PC-9 (cell line): Measurements from ENCODE around the gene ZNF236. TPM values are rescaled to one million over a fixed set of nuclear protein-coding genes. Genes with fewer than 3 reads are reported as not detected.

Source experiments
- BruUV-seq: library from RNA; stranded (reverse); fragments of 400-500 nt; replicated peaks from 2 replicates; lab custom pipeline; 2021; lab: Mats Ljungman, UMichigan
- CTCF ChIA-PET: fragments of 300-600 bp; sonication (Branson Sonifier 250); formaldehyde crosslinking; loops from one replicate; lab custom pipeline; 2022; ENCODE audit warnings: antibody characterized with exemption; lab: Charles Lee
- POLR2A ChIA-PET: fragments of 300-600 bp; sonication (Branson Sonifier 250); formaldehyde crosslinking; loops from one replicate; lab custom pipeline; 2022; ENCODE audit warnings: antibody characterized with exemption; ENCODE audit not compliant: unreplicated experiment; lab: Charles Lee
- DNase-seq, 2 experiments: peaks; one replicate each; pipeline versions ENCODE4 v3.0.0 to v3.0.0-alpha.2; 2015 to 2022; ENCODE audit warnings: mixed read lengths in 1 of 2
- H2AFZ ChIP-seq: fragments of 200-600 bp; sonication (generic); 2 replicates; pipeline ENCODE4 v1.8.1; 2017; ENCODE audit warnings: antibody characterized with exemption
- H3F3A ChIP-seq: fragments of 200-600 bp; sonication (generic); 2 replicates; pipeline ENCODE4 v1.8.1; 2017; ENCODE audit warnings: antibody characterized with exemption, mild to moderate bottlenecking, low read depth; ENCODE audit not compliant: insufficient read depth
- H3K27ac ChIP-seq: fragments of 200-600 bp; sonication (generic); 2 replicates; pipeline ENCODE4 v1.6.1; 2016; ENCODE audit warnings: mixed run types
- H3K27me3 ChIP-seq: fragments of 200-600 bp; sonication (generic); 2 replicates; pipeline ENCODE4 v1.6.1; 2016; ENCODE audit warnings: low read depth, mixed run types; ENCODE audit not compliant: insufficient read depth
- H3K36me3 ChIP-seq: fragments of 200-600 bp; sonication (generic); 2 replicates; pipeline ENCODE4 v1.6.1; 2016; ENCODE audit warnings: low read depth, mixed run types
- H3K4me1 ChIP-seq: fragments of 200-600 bp; sonication (generic); replicated peaks from 2 replicates; pipeline ENCODE4 v1.6.1; 2016; ENCODE audit warnings: mixed run types; ENCODE audit not compliant: insufficient read depth
- H3K4me2 ChIP-seq: fragments of 200-600 bp; sonication (generic); 2 replicates; pipeline ENCODE4 v1.6.1; 2017; ENCODE audit warnings: mixed run types
- H3K4me3 ChIP-seq: fragments of 200-600 bp; sonication (generic); 2 replicates; pipeline ENCODE4 v1.6.1; 2016; ENCODE audit warnings: mixed run types
- H3K79me2 ChIP-seq: fragments of 200-600 bp; sonication (generic); 2 replicates; pipeline ENCODE4 v1.6.1; 2017; ENCODE audit warnings: low read depth, mixed run types
- H3K9me2 ChIP-seq: fragments of 200-600 bp; sonication (generic); 2 replicates; pipeline ENCODE4 v1.8.1; 2017; ENCODE audit warnings: mild to moderate bottlenecking; ENCODE audit not compliant: insufficient read depth
- H3K9me3 ChIP-seq: fragments of 200-600 bp; sonication (generic); 2 replicates; pipeline ENCODE4 v1.8.1; 2016; ENCODE audit warnings: low read depth; ENCODE audit not compliant: insufficient read depth
- H4K20me1 ChIP-seq: fragments of 200-600 bp; sonication (generic); 2 replicates; pipeline ENCODE4 v1.8.1; 2017; ENCODE audit not compliant: insufficient read depth
- CTCF ChIP-seq: fragments of 200-600 bp; sonication (generic); conservative IDR thresholded peaks from 2 replicates; pipeline ENCODE4 v1.6.1; 2017; ENCODE audit warnings: mixed run types, antibody characterized with exemption, mild to moderate bottlenecking, moderate library complexity
- EZH2 ChIP-seq: fragments of 200-600 bp; sonication (generic); IDR thresholded peaks from 2 replicates; pipeline ENCODE4 v1.8.0; 2017; ENCODE audit warnings: antibody characterized with exemption, low read depth
- intact Hi-C: fragments of 100-400 bp; cut with micrococcal nuclease; formaldehyde crosslinking; loops from one replicate; pipeline ENCODE4 v1.10.0; 2022; ENCODE audit not compliant: unreplicated experiment
- total RNA-seq: library from RNA; stranded (reverse); gene quantifications from 2 replicates; pipeline ENCODE4 v1.2.3, GENCODE V29; 2021

ZNF236 gene
- total RNA-seq, 1 experiment from 2014 or later: 10.8 TPM

DNA sequence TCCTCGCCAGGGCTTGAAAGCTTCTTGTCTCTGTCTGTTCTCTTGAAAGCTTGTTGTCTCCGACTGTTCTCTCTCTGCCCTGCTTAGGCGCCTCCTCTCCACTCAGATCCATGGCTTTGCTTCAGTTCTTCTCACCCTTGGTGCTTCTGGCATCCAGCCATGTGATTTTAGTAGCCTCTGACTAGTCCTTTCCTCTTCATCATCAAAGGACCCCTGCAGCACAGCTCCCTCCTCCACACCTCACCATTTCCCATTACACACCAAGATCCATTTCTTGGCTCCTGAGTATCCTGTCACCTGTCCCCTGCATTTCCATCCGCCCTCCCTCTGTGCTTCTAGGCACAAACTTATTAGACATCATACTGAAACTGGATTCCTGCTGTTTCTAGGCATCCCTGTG lies 59.4 kb downstream of the ZNF236 start:
- no peak for DNase-seq
- intact Hi-C loops: no loop called here
- no TSS peak for BruUV-seq
- Histone ChIP-seq H2AFZ (no peak overlapping the region), H3K27me3 (no peaks in the 10 kb centered on the region), H3K4me1 (no peaks in the 10 kb centered on the region), H3K79me2 (no peaks in the 10 kb centered on the region), H3F3A (no peaks in the 10 kb centered on the region), H3K4me3 (no peak overlapping the region), H3K36me3 (no peaks in the 10 kb centered on the region), H3K27ac (no peak overlapping the region), H3K4me2 (no peak overlapping the region), H3K9me3 (no peaks in the 10 kb centered on the region), H4K20me1 (no peaks in the 10 kb centered on the region), H3K9me2 (no peaks in the 10 kb centered on the region)
- TF ChIP-seq EZH2 (no peak), CTCF (no peak)
- CTCF ChIA-PET: no interaction called here
- POLR2A ChIA-PET: no interaction called here

- DNase-seq: no peak
- ChIA-PET POLR2A (no interaction called here), CTCF (no interaction called here)
- BruUV-seq: no TSS peak
- H4K20me1 ChIP-seq: no peaks in the 10 kb centered on the region
- H3K36me3 ChIP-seq: no peaks in the 10 kb centered on the region
- TF ChIP-seq EZH2: no peak
- TF ChIP-seq CTCF: no peak
- no peak overlapping the region for H2AFZ ChIP-seq
- no peaks in the 10 kb centered on the region for H3F3A ChIP-seq
- H3K4me3 ChIP-seq: no peak overlapping the region
- no peaks in the 10 kb centered on the region for H3K79me2 ChIP-seq
- no peaks in the 10 kb centered on the region for H3K9me3 ChIP-seq
- intact Hi-C loops: no loop called here
- no peaks in the 10 kb centered on the region for H3K4me1 ChIP-seq
- H3K9me2 ChIP-seq: no peaks in the 10 kb centered on the region
- H3K4me2 ChIP-seq: no peak overlapping the region
- no peak overlapping the region for H3K27ac ChIP-seq
- no peaks in the 10 kb centered on the region for H3K27me3 ChIP-seq
Observed at GRCh38 chr18:76882146-76882545, 59.8 kb downstream of the ZNF236 start.

DNA sequence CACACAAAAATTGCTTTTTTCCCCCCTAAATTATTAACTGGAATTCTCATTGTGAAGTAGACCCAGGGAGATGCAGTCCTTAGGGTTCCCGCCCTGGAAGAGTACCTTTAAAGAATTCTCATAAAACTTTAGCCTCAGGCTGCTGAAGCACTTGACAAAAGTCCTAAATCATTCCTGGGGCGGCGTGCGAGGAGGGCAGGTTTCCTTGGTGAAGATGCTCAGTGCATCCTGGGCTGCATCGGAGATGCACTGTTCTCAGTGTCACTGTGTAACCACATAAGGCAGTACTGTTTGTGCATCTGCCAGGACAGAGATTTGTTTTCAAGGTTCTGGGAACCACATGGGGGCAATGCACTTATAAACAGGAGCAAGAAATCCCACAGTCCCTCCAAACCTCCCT lies 62.6 kb downstream of the ZNF236 start:
- Histone ChIP-seq H3K4me2 (no peak overlapping the region), H3K9me2 (no peaks in the 10 kb centered on the region), H3K4me3 (no peak overlapping the region), H3K4me1 (no peaks in the 10 kb centered on the region), H3K27me3 (no peaks in the 10 kb centered on the region), H4K20me1 (no peaks in the 10 kb centered on the region), H3K27ac (no peak overlapping the region), H3K79me2 (no peaks in the 10 kb centered on the region), H3K9me3 (no peaks in the 10 kb centered on the region), H3K36me3 (no peaks in the 10 kb centered on the region), H3F3A (no peaks in the 10 kb centered on the region), H2AFZ (no peak overlapping the region)
- ChIA-PET POLR2A (no interaction called here), CTCF (no interaction called here)
- TF ChIP-seq EZH2 (no peak), CTCF (no peak)
- intact Hi-C loops: no loop called here
- BruUV-seq: no TSS peak
- DNase-seq: no peak
